ENCODE results near the gene CD72.

DNA sequence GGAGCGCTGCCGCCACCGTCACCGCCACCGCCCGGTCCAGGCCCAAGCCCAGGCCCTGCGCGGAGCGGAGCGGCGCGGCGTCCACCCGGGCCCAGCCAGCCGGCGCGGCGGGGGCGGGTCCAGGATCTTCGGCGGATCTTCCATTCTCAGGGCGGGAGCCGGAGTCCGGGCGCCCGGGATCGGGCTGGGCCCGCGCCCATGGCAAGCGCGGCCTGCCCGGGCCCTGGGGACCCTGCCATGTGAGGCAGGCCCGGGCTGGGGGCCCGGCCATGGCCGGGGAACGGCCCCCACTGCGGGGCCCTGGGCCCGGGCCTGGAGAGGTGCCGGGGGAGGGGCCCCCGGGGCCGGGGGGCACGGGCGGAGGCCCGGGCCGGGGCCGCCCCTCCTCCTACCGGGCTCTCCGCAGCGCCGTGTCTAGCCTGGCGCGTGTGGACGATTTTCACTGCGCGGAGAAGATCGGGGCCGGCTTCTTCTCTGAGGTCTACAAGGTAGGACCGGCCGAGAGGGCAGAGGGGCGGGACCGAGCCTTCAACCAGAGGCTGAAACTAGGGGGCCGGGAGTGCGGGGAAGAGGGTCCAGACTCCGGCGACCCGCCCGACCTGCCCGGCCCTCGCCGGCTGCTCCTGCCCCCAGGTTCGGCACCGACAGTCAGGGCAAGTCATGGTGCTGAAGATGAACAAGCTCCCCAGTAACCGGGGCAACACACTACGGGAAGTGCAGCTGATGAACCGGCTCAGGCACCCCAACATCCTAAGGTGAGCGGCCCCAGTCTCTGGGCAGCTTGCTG lies 12.7 kb downstream of the CD72 start:
- no peak for TF ChIP-seq ZNF274 (IDR thresholded peaks at IDR 0.05; ENCODE audit: low read depth, low read length)
- TF ChIP-seq YY1 (IDR thresholded peaks at IDR 0.05; ENCODE audit: insufficient read depth, insufficient read length) = no peak
- TF ChIP-seq SUZ12 (IDR thresholded peaks at IDR 0.05; ENCODE audit: extremely low read depth, insufficient read depth, insufficient read length) = no peak
